ENCODE results near the gene NACC1. TPM values are rescaled to one million over a fixed set of nuclear protein-coding genes. Genes with fewer than 3 reads are reported as not detected.
"Not testable (repeated sequence)": the region's sequence is repeated elsewhere in the genome, so short reads cannot be mapped to it uniquely, and the experiment has no call there.

The NACC1 gene
- total RNA-seq, 1 donor from 2014 or later, result 45.1 TPM

- peak overlapping the region; percentile 95 for H3K27ac Mint-ChIP-seq (ENCODE audit: unreplicated experiment)
These were observed 51.7 kb downstream of the NACC1 start for GRCh38 chr19:13169769-13170168.

GRCh38 chr19:13171146-13171545 is 53.1 kb downstream of the NACC1 start:
- Mint-ChIP-seq H3K4me3 (ENCODE audit: unreplicated experiment) (no peak overlapping the region), H3K36me3 (ENCODE audit: unreplicated experiment) (no peaks in the 10 kb centered on the region), H3K9me3 (ENCODE audit: unreplicated experiment) (no peaks in the 10 kb centered on the region), H3K27me3 (ENCODE audit: unreplicated experiment) (no peaks in the 10 kb centered on the region), H3K4me1 (ENCODE audit: unreplicated experiment) (peaks cover 50% of the 10 kb centered on the region), H3K27ac (ENCODE audit: unreplicated experiment) (peak overlapping the region; percentile 21)
- no peak for TF ChIP-seq CTCF (IDR thresholded peaks at IDR 0.05)
- DNase-seq (ENCODE audit: extremely low spot score, unreplicated experiment), result no peak

More at GRCh38 chr19:13169769-13170168, 51.7 kb downstream of the NACC1 start:
- H3K36me3 Mint-ChIP-seq (ENCODE audit: unreplicated experiment), result no peaks in the 10 kb centered on the region
- peaks cover 64% of the 10 kb centered on the region for H3K4me1 Mint-ChIP-seq (ENCODE audit: unreplicated experiment)
- H3K9me3 Mint-ChIP-seq (ENCODE audit: unreplicated experiment), result no peaks in the 10 kb centered on the region
- no peak overlapping the region for H3K4me3 Mint-ChIP-seq (ENCODE audit: unreplicated experiment)
- DNase-seq (ENCODE audit: extremely low spot score, unreplicated experiment), result no peak
- H3K27me3 Mint-ChIP-seq (ENCODE audit: unreplicated experiment), result no peaks in the 10 kb centered on the region
- TF ChIP-seq CTCF (IDR thresholded peaks at IDR 0.05), result no peak

- no peaks in the 10 kb centered on the region for H3K36me3 Mint-ChIP-seq (ENCODE audit: unreplicated experiment)
- H3K27me3 Mint-ChIP-seq (ENCODE audit: unreplicated experiment), result no peaks in the 10 kb centered on the region
- no peaks in the 10 kb centered on the region for H3K9me3 Mint-ChIP-seq (ENCODE audit: unreplicated experiment)
- DNase-seq (ENCODE audit: extremely low spot score, unreplicated experiment), result no peak
- peaks cover 41% of the 10 kb centered on the region for H3K4me1 Mint-ChIP-seq (ENCODE audit: unreplicated experiment)
- no peak overlapping the region for H3K4me3 Mint-ChIP-seq (ENCODE audit: unreplicated experiment)
- TF ChIP-seq CTCF (IDR thresholded peaks at IDR 0.05), result no peak
- H3K27ac Mint-ChIP-seq (ENCODE audit: unreplicated experiment), result peak overlapping the region; percentile 88
These were observed 54.5 kb downstream of the NACC1 start for GRCh38 chr19:13172346-13173138.

GRCh38 chr19:13173139-13173737 is 55.2 kb downstream of the NACC1 start:
- no peaks in the 10 kb centered on the region for H3K36me3 Mint-ChIP-seq (ENCODE audit: unreplicated experiment)
- H3K27me3 Mint-ChIP-seq (ENCODE audit: unreplicated experiment), result no peaks in the 10 kb centered on the region
- peaks cover 36% of the 10 kb centered on the region for H3K4me1 Mint-ChIP-seq (ENCODE audit: unreplicated experiment)
- H3K9me3 Mint-ChIP-seq (ENCODE audit: unreplicated experiment), result no peaks in the 10 kb centered on the region
- peak overlapping the region; percentile 88 for H3K27ac Mint-ChIP-seq (ENCODE audit: unreplicated experiment)
- no peak overlapping the region for H3K4me3 Mint-ChIP-seq (ENCODE audit: unreplicated experiment)
- DNase-seq (ENCODE audit: extremely low spot score, unreplicated experiment), result no peak
- no peak for TF ChIP-seq CTCF (IDR thresholded peaks at IDR 0.05)

- Mint-ChIP-seq H3K4me1 (ENCODE audit: unreplicated experiment) (peaks cover 17% of the 10 kb centered on the region), H3K27me3 (ENCODE audit: unreplicated experiment) (no peaks in the 10 kb centered on the region), H3K4me3 (ENCODE audit: unreplicated experiment) (no peak overlapping the region), H3K9me3 (ENCODE audit: unreplicated experiment) (no peaks in the 10 kb centered on the region), H3K27ac (ENCODE audit: unreplicated experiment) (no peak overlapping the region), H3K36me3 (ENCODE audit: unreplicated experiment) (no peaks in the 10 kb centered on the region)
- no peak for TF ChIP-seq CTCF (IDR thresholded peaks at IDR 0.05)
- DNase-seq (ENCODE audit: extremely low spot score, unreplicated experiment), result no peak
These were observed 58.3 kb downstream of the NACC1 start for GRCh38 chr19:13176345-13176744.

GRCh38 chr19:13177584-13177983 is 59.5 kb downstream of the NACC1 start:
- H3K4me3 Mint-ChIP-seq (ENCODE audit: unreplicated experiment); H3K27ac Mint-ChIP-seq (ENCODE audit: unreplicated experiment); H3K27me3 Mint-ChIP-seq (ENCODE audit: unreplicated experiment); H3K9me3 Mint-ChIP-seq (ENCODE audit: unreplicated experiment); H3K36me3 Mint-ChIP-seq (ENCODE audit: unreplicated experiment); DNase-seq (ENCODE audit: extremely low spot score, unreplicated experiment): not testable (repeated sequence)
- peaks cover 12% of the 10 kb centered on the region for H3K4me1 Mint-ChIP-seq (ENCODE audit: unreplicated experiment)

GRCh38 chr19:13178291-13178690 is 60.2 kb downstream of the NACC1 start:
- H3K36me3 Mint-ChIP-seq (ENCODE audit: unreplicated experiment); H3K9me3 Mint-ChIP-seq (ENCODE audit: unreplicated experiment); H3K27me3 Mint-ChIP-seq (ENCODE audit: unreplicated experiment); H3K4me1 Mint-ChIP-seq (ENCODE audit: unreplicated experiment); H3K4me3 Mint-ChIP-seq (ENCODE audit: unreplicated experiment); H3K27ac Mint-ChIP-seq (ENCODE audit: unreplicated experiment); DNase-seq (ENCODE audit: extremely low spot score, unreplicated experiment): not testable (repeated sequence)

Measured in osteocyte (in vitro differentiated cells).